IMR-90 (cell line): ENCODE data around the gene NXPH3.

ENCODE experiments used
- CTCF ChIP-seq: conservative IDR thresholded peaks from 2 replicates; pipeline ENCODE4 v1.5.1; 2012; ENCODE audit warnings: mild to moderate bottlenecking, low read depth, low read length, improper control_type of control experiment
- MAFK ChIP-seq: IDR thresholded peaks from 2 replicates; pipeline ENCODE4 v1.6.1; 2012; ENCODE audit warnings: low read depth, low read length, improper control_type of control experiment

GRCh38 chr17:49577963-49578362 lies 2.3 kb downstream of the NXPH3 start:
- TF ChIP-seq MAFK = no peak
- no peak for TF ChIP-seq CTCF
